ENCODE data around the gene TMEM91. TPM values are rescaled to one million over a fixed set of nuclear protein-coding genes. Genes with fewer than 3 reads are reported as not detected.

The TMEM91 gene
- polyA plus RNA-seq, 1 donor (not counting 4 experiments of a cell fraction or from before 2014, with no cell fraction given), result 6.3 TPM

DNA sequence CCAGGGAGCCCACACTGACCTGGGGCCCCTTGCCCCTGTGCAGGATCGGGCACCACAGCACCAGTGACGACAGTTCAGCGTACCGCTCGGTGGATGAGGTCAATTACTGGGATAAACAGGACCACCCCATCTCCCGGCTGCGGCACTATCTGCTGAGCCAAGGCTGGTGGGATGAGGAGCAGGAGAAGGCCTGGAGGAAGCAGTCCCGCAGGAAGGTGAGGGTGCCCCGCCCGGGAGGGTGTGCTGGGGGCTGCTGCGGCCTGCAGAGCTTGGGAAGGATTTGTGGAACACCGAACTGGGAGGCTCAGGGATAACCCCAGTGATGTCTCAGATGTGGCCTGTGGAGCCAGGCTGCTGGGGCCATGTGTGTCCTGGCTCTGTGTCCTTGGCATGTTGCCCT, 46.6 kb downstream of the TMEM91 start:
- no peak overlapping the region for H3K4me2 ChIP-seq (ENCODE audit: control insufficient read depth, extremely low read depth, insufficient read depth, low read depth, low read length)
- H3K79me2 ChIP-seq (ENCODE audit: control insufficient read depth, insufficient read depth, low read length), result peaks cover 1% of the 10 kb centered on the region
- H3K4me1 ChIP-seq (ENCODE audit: control insufficient read depth, extremely low read depth, insufficient read depth, low read length), result peaks cover 9% of the 10 kb centered on the region
- DNase-seq (ENCODE audit: low read depth, low spot score), result no peak
- no peak for FAIRE-seq
- H3K9ac ChIP-seq (ENCODE audit: control insufficient read depth, extremely low read depth, insufficient read depth, low read length), result no peak overlapping the region
- dilution Hi-C loops (cut with MboI; ENCODE audit: extremely low pct_ligation_motif_present, low sequenced_read_pairs), result no loop called here
- no peaks in the 10 kb centered on the region for H3K9me3 ChIP-seq (ENCODE audit: control insufficient read depth, low read depth, low read length)
- H2AFZ ChIP-seq (ENCODE audit: control insufficient read depth, low read length), result no peak overlapping the region
- no peaks in the 10 kb centered on the region for H4K20me1 ChIP-seq (ENCODE audit: control insufficient read depth, extremely low read depth, insufficient read depth, low read length)
- H3K4me3 ChIP-seq (ENCODE audit: control insufficient read depth in 2 of 3, extremely low read depth in 1 of 3, insufficient read depth in 2 of 3, low read depth in 1 of 3, low read length in 3 of 3), result no peak overlapping the region
- H3K36me3 ChIP-seq (ENCODE audit: control insufficient read depth in 2 of 2, extremely low read depth in 1 of 2, insufficient read depth in 2 of 2, low read length in 2 of 2), result peaks cover 16 to 19% of the 10 kb centered on the region in 2 experiments
- TF ChIP-seq EZH2 (IDR thresholded peaks at IDR 0.05; ENCODE audit: low read length) (no peak), CTCF (optimal IDR thresholded peaks at IDR 0.05 in 1 of 3, IDR thresholded peaks at IDR 0.05 in 1 of 3, conservative IDR thresholded peaks at IDR 0.05 in 1 of 3; ENCODE audit: extremely low read depth in 1 of 3, insufficient read depth in 2 of 3, low read length in 3 of 3) (no peak)
- H3K27me3 ChIP-seq (ENCODE audit: control insufficient read depth, extremely low read depth, insufficient read depth, low read length), result no peaks in the 10 kb centered on the region
- no peak overlapping the region for H3K27ac ChIP-seq (ENCODE audit: control insufficient read depth, insufficient read depth, low read length)
- no peaks in the 10 kb centered on the region for H3K9me1 ChIP-seq (ENCODE audit: control insufficient read depth, extremely low read depth, insufficient read depth, low read length)

GRCh38 chr19:41424335-41425173, 48.2 kb downstream of the TMEM91 start:
- no peak overlapping the region for H3K27ac ChIP-seq (ENCODE audit: control insufficient read depth, insufficient read depth, low read length)
- peaks cover 1% of the 10 kb centered on the region for H3K79me2 ChIP-seq (ENCODE audit: control insufficient read depth, insufficient read depth, low read length)
- no peak for FAIRE-seq
- peaks cover 17% of the 10 kb centered on the region for H3K4me1 ChIP-seq (ENCODE audit: control insufficient read depth, extremely low read depth, insufficient read depth, low read length)
- H3K36me3 ChIP-seq (ENCODE audit: control insufficient read depth in 2 of 2, extremely low read depth in 1 of 2, insufficient read depth in 2 of 2, low read length in 2 of 2), result peaks cover 13 to 14% of the 10 kb centered on the region in 2 experiments
- H3K9me3 ChIP-seq (ENCODE audit: control insufficient read depth, low read depth, low read length), result no peaks in the 10 kb centered on the region
- H3K9ac ChIP-seq (ENCODE audit: control insufficient read depth, extremely low read depth, insufficient read depth, low read length), result no peak overlapping the region
- no peaks in the 10 kb centered on the region for H4K20me1 ChIP-seq (ENCODE audit: control insufficient read depth, extremely low read depth, insufficient read depth, low read length)
- H3K4me2 ChIP-seq (ENCODE audit: control insufficient read depth, extremely low read depth, insufficient read depth, low read depth, low read length), result no peak overlapping the region
- H3K27me3 ChIP-seq (ENCODE audit: control insufficient read depth, extremely low read depth, insufficient read depth, low read length), result no peaks in the 10 kb centered on the region
- dilution Hi-C loops (cut with MboI; ENCODE audit: extremely low pct_ligation_motif_present, low sequenced_read_pairs), result no loop called here
- no peak overlapping the region for H3K4me3 ChIP-seq (ENCODE audit: control insufficient read depth in 2 of 3, extremely low read depth in 1 of 3, insufficient read depth in 2 of 3, low read depth in 1 of 3, low read length in 3 of 3)
- H3K9me1 ChIP-seq (ENCODE audit: control insufficient read depth, extremely low read depth, insufficient read depth, low read length), result no peaks in the 10 kb centered on the region
- no peak overlapping the region for H2AFZ ChIP-seq (ENCODE audit: control insufficient read depth, low read length)
- DNase-seq (ENCODE audit: low read depth, low spot score), result no peak
- TF ChIP-seq EZH2 (IDR thresholded peaks at IDR 0.05; ENCODE audit: low read length) (no peak), CTCF (optimal IDR thresholded peaks at IDR 0.05 in 1 of 3, IDR thresholded peaks at IDR 0.05 in 1 of 3, conservative IDR thresholded peaks at IDR 0.05 in 1 of 3; ENCODE audit: extremely low read depth in 1 of 3, insufficient read depth in 2 of 3, low read length in 3 of 3) (no peak)

Data from keratinocyte (primary cell).